ENCODE data around the gene TAF1C. TPM values are rescaled to one million over a fixed set of nuclear protein-coding genes. Genes with fewer than 3 reads are reported as not detected.

The TAF1C gene
- total and polyA plus RNA-seq, 2 of the 8 experiments (the other 6 are each of a cell fraction or from before 2014, with no cell fraction given) = 44.6 to 63.8 TPM

- TF ChIP-seq, protein P1, sequence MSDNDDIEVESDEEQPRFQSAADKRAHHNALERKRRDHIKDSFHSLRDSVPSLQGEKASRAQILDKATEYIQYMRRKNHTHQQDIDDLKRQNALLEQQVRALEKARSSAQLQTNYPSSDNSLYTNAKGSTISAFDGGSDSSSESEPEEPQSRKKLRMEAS (IDR thresholded peaks at IDR 0.05) = peak; percentile 91
- TF ChIP-seq SAP30 (IDR thresholded peaks at IDR 0.05; ENCODE audit: insufficient read depth, insufficient replicate concordance, low read length) (no peak), SIN3A (conservative IDR thresholded peaks at IDR 0.05 in 1 of 2, IDR thresholded peaks at IDR 0.05 in 1 of 2; ENCODE audit: low read depth in 1 of 2, low read length in 2 of 2) (no peak)
Observed at GRCh38 chr16:84190731-84191388, 4.0 kb upstream of the TAF1C start, which contains the start of gene ADAD2 (continued).
